ENCODE results near the gene PCK1.

PCK1 gene

DNA sequence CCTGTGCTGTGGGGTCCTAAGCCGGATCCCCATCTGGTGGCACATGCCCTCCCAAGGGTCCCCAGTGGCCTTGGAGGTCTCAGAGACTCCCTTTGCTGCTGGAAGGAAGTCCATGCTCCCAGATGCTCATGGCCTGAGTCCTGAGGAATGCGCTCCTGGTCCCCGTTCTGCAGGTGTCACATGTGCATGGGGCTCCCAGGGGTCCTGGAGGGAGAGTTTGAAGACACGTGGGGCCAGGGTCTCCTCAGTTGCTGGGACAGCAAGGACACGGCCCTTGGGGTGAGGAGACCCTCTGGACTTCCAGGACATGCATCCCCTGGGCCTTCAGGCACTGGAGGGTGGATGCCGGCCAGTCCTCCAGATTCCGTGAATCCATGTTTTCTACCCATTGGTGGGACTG, 47.6 kb downstream of the PCK1 start:
- Mint-ChIP-seq H3K27ac (no peak overlapping the region), H3K4me1 (ENCODE audit: low read depth) (no peaks in the 10 kb centered on the region), H3K9me3 (ENCODE audit: low read depth) (no peaks in the 10 kb centered on the region), H3K27me3 (no peaks in the 10 kb centered on the region), H3K4me3 (no peak overlapping the region), H3K36me3 (peaks cover 12% of the 10 kb centered on the region)

DNA sequence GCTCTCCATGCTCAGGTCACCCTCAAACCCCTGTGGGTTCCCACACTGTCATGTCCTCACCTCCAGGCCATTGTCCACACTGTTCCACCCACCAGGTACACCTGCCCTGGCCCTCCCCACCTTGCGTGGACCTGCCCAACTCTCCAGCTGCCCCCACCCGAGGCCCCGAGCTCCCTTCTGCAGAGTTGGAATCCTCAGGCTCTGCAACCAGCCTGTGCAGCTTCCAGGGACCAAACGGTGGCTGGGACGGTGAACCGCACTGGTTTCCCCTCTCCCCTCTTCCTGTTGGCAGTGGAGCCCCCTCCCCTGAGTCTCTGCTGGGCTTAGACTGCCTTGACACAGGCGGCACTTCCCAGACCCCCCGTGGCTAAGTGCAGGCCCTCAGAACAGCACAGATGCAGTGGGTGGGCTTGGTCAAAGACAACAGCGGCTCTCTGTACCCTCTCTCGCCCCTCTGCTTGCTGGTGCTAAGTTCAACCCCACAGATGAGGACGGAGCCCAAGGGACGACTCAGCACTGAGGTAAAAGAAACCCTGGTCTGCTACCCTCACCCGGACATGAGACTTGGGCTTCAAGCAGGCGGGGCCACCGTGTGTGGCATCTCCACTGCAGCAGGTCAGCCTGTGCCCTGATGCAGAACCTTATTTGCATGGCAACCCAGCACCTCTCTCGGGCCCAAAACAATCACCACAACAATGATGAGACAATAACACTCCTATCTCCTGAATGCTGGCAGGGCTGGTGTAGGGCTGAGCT, 48.4 kb downstream of the PCK1 start:
- H3K36me3 Mint-ChIP-seq = peaks cover 12% of the 10 kb centered on the region
- no peaks in the 10 kb centered on the region for H3K4me1 Mint-ChIP-seq (ENCODE audit: low read depth)
- H3K4me3 Mint-ChIP-seq = no peak overlapping the region
- H3K27ac Mint-ChIP-seq = no peak overlapping the region
- H3K27me3 Mint-ChIP-seq = no peaks in the 10 kb centered on the region
- no peaks in the 10 kb centered on the region for H3K9me3 Mint-ChIP-seq (ENCODE audit: low read depth)

DNA sequence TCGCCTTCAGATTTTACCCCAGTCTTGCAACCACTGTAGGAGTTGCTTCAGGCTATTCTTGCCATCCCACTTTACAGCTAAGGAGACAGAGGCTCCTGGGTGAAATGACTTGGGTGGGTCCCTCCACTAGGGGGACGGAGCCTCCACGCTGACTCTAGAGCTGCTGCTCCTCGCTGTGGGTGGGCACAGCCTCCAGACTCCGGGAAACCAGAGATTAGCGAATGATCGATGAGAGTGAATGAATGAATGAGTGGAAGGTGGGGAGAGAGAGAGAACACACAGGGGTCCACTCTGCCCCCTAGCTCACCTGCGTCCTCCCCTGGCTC, 48.9 kb downstream of the PCK1 start:
- H3K4me3 Mint-ChIP-seq = no peak overlapping the region
- no peaks in the 10 kb centered on the region for H3K9me3 Mint-ChIP-seq (ENCODE audit: low read depth)
- no peaks in the 10 kb centered on the region for H3K27me3 Mint-ChIP-seq
- no peak overlapping the region for H3K27ac Mint-ChIP-seq
- peaks cover 15% of the 10 kb centered on the region for H3K36me3 Mint-ChIP-seq
- H3K4me1 Mint-ChIP-seq (ENCODE audit: low read depth) = peaks cover 2% of the 10 kb centered on the region

DNA sequence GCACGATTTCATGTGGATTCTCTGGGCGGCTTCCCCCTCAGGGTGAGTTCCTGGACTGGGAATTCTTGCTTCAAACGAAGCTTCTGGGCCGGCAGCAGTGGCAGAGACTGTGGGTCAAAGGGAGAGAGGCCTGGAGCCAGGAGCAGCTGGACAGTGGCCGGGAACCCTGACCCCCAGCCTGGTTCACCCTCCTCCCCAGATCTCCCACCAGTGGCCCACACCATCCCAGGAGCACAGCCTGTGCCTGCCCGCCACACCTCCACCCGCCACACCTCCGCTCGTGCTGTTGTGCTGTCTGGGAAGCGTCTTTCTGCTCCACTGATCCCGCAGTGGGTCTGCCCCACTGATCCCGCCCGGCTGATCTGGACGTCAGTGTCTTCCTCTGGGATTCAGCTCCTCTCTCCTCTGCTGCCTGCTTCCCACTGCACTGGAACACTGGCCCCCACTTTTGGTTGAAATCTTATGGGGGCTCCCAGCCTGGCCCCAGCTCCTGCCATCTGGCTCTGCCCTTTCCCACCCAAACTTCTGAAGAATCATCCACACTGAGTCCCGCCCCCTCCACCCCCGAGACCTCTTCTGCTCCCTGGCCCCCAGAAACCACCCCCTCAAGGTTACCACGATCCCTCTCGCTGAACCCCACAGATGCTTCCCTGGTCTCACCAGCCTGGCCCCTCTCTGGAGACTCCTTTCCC, 49.5 kb downstream of the PCK1 start:
- Mint-ChIP-seq H3K27ac (no peak overlapping the region), H3K4me3 (no peak overlapping the region), H3K36me3 (peaks cover 15% of the 10 kb centered on the region), H3K4me1 (ENCODE audit: low read depth) (peaks cover 2% of the 10 kb centered on the region), H3K27me3 (no peaks in the 10 kb centered on the region), H3K9me3 (ENCODE audit: low read depth) (no peaks in the 10 kb centered on the region)

DNA sequence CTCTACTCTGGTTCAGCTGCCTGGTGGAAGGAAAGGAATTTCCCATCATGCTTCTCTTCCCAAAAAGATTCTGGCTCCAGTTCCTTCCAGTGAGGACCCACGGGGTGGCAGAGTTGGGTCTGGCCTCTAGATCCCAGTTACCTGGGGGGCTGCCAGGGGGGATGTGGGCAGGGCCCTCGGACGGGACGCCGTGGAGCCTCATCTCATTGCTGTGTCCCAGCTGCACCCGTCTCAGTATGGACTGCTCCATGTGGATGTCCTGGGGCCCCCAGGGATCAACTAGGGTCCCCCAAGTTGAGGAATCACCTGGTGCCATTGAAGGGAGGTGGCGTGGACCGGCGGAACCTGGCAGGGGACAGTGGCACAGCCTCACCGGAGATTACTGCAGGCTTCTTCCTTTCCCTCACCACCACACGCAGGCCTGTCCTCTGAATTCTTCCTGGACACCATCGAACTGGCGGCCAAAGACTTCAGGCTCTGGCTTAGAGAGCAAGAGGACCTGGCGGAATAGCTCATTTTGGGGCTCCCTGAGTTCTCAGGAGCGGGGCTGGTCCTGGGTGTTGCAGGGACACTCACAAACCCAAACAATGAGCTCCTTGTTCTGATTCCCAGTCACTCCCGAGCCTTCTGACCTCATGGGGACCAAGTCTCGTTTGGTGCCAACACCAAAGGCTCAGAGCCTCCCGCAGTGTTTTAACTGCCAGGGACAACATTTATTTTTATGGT, 50.8 kb downstream of the PCK1 start:
- Mint-ChIP-seq H3K36me3 (peaks cover 15% of the 10 kb centered on the region), H3K9me3 (ENCODE audit: low read depth) (no peaks in the 10 kb centered on the region), H3K4me3 (no peak overlapping the region), H3K27ac (no peak overlapping the region), H3K4me1 (ENCODE audit: low read depth) (peaks cover 3% of the 10 kb centered on the region), H3K27me3 (no peaks in the 10 kb centered on the region)

DNA sequence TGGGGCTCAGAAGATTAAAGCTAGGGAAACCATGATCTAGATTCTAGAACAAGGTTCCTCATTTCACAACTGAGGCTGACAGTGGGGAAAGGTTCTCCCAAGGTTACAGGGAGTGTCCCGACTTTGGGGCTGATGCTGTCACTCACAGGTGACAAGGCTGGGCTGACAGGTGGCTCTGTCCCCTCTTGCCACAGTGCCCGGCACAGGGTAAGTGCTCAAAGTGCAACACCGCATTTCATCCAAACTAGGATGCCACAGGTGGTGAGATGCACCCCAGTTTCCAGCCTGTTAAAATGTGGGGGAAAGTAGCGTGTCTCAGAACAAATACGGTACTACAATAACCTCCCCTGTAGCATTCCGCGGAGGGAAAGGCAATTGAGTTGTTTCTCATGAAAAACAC, 51.5 kb downstream of the PCK1 start:
- H3K9me3 Mint-ChIP-seq (ENCODE audit: low read depth) = no peaks in the 10 kb centered on the region
- H3K27ac Mint-ChIP-seq = no peak overlapping the region
- no peaks in the 10 kb centered on the region for H3K27me3 Mint-ChIP-seq
- H3K4me1 Mint-ChIP-seq (ENCODE audit: low read depth) = peaks cover 10% of the 10 kb centered on the region
- H3K4me3 Mint-ChIP-seq = no peak overlapping the region
- H3K36me3 Mint-ChIP-seq = peaks cover 15% of the 10 kb centered on the region

DNA sequence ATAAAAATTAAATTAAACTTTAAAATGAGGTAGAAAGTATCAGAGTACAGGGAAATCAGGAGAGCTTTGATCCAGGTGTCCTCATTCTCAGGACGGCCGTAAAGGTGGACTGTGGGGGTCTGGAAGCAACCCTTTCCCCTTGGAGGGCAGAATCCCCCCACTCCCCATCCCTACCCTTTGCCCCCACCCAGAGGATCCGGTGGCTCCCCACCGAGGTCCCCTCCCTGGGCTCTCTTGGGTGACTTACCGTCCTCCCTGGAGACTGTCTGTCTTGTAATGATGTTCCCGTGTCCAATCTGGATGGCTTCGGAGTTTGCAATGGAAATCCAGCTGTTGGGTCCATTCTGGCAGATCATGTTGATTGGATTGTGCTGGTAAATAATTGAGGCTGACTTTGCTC, 52.0 kb downstream of the PCK1 start:
- Mint-ChIP-seq H3K4me3 (no peak overlapping the region), H3K36me3 (peaks cover 12% of the 10 kb centered on the region), H3K9me3 (ENCODE audit: low read depth) (no peaks in the 10 kb centered on the region), H3K4me1 (ENCODE audit: low read depth) (peaks cover 15% of the 10 kb centered on the region), H3K27me3 (no peaks in the 10 kb centered on the region), H3K27ac (no peak overlapping the region)

DNA sequence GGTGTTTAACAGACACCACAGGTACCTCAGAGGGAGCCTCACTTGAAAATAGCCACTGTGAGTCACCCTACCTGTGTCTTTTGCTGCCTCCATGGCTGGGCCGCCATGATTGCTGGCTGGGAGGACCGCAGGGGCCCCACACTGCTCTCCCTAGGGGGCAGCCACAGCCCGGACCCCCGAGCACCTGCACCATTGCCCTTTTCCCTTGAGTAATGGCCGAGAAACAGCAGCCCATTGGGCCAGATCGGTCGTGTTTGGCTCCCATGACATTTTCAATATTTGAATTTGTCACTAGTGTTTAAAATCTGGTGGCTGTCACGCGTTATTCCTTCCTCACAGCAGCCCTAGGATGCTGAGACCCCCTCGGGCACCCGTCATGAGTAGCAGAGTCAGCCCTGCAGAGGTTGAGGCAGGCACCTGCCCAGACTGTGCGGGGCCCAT, 52.6 kb downstream of the PCK1 start:
- Mint-ChIP-seq H3K36me3 (peaks cover 12% of the 10 kb centered on the region), H3K27ac (no peak overlapping the region), H3K4me3 (no peak overlapping the region), H3K4me1 (ENCODE audit: low read depth) (peaks cover 21% of the 10 kb centered on the region), H3K27me3 (no peaks in the 10 kb centered on the region), H3K9me3 (ENCODE audit: low read depth) (no peaks in the 10 kb centered on the region)

DNA sequence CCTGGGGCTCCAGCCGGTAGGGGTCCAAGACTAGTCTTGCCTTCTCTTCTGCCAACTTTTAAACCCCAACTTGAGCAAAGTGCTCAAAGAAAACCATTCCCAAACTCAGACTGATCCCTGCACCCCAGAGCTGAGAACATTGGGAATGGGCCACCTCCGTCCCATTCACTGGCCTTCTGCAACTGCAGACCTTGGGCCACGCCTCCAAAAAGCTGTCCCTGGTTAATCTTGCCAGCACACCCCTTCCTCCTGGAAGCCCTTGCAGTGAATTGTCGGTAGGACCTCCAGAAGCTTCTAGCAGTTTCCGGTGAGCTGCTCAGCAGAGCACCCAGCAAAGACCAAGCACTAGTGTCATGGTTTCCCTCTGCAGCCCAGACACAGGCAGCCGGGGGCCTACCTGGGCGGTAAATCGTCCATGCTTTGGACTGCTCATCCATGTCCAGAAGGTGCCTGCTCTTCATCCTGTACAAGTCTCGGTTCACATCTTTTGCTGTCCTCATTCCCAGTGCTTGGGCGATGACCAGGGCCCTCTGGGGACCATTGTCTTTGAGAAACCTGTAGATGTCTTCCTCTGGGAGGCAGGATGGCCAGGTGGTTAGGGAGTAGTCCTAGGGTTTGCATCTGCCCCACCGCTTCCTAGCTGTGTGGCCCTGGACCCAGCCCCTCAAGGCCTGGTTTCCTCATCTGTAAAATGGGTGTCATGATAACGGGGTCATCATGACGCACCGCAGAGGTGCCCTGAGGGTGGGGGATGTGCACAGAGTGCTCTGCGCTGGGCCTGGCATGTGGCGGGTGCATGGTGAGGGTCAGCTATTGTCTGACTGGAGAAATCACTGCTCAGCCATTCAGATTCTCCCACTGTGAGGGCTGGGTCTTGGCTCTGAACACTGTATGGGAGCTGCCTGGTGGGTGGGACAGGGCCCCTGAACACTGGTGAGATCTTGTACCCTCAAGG, 53.9 kb downstream of the PCK1 start:
- H3K36me3 Mint-ChIP-seq = peaks cover 9% of the 10 kb centered on the region
- H3K4me1 Mint-ChIP-seq (ENCODE audit: low read depth) = peaks cover 32% of the 10 kb centered on the region
- no peak overlapping the region for H3K4me3 Mint-ChIP-seq
- no peaks in the 10 kb centered on the region for H3K27me3 Mint-ChIP-seq
- H3K27ac Mint-ChIP-seq = no peak overlapping the region
- no peaks in the 10 kb centered on the region for H3K9me3 Mint-ChIP-seq (ENCODE audit: low read depth)

DNA sequence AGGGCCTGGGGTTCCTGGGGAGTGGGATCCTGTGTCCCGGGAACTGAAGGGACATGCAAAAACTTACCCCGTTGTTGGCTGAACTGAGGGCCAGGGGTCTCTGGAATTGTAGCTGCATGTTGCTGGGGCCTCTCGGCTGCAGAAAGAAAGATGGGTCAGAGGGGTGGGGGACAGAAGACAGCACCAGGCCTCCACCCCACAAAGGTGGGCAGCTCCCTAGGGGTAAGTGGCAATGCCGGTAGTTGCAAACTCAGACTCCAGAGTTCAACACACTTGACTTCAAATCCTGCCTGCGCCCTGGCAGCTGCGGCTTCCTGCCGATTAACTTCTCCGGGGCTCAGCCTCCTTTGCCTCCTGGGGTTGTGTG, 54.5 kb downstream of the PCK1 start:
- no peaks in the 10 kb centered on the region for H3K27me3 Mint-ChIP-seq
- peaks cover 37% of the 10 kb centered on the region for H3K4me1 Mint-ChIP-seq (ENCODE audit: low read depth)
- no peaks in the 10 kb centered on the region for H3K9me3 Mint-ChIP-seq (ENCODE audit: low read depth)
- H3K27ac Mint-ChIP-seq = no peak overlapping the region
- no peak overlapping the region for H3K4me3 Mint-ChIP-seq
- H3K36me3 Mint-ChIP-seq = peaks cover 8% of the 10 kb centered on the region

DNA sequence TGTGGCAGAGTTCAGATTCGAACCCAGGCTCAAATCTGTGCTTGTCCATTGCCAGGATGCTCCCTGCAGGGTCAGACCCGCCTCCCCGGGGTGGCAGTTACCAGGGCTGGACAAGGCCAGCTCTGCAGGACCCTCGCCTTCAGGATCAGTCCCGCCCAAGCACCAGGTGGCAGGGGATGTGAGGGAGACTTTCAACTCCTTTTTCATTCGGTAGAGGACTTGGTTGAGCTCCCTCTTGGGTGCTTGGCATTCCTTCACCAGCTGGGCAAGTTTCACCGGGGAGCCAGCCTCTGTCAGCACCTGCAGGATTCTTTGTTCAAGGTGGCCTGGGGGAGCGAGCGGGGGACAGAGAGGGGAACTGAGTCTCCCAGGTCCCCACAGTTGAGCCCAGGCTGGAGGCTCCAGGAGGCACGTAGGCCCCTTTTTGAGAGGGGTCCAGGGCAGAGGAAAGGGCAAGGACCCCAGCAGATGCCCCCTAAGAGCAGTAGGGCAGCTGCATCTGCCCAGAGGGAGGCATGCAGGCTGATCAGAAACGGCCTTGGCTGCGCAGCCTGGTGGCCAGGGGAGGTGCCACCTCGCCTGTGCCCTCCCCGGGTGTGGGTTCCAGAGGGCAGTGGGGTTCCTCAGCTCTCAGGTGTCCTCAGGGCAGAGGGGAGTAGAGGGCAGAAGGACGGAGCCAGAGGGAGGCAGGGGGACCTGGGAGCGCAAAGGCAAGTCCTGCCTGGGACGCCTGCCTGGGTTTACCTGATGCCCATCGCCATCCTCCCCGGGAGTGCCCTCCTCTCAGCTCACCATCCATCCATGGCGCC, 55.4 kb downstream of the PCK1 start:
- H3K4me1 Mint-ChIP-seq (ENCODE audit: low read depth) = peaks cover 47% of the 10 kb centered on the region
- H3K9me3 Mint-ChIP-seq (ENCODE audit: low read depth) = no peaks in the 10 kb centered on the region
- peaks cover 6% of the 10 kb centered on the region for H3K36me3 Mint-ChIP-seq
- peak overlapping the region; percentile 28 for H3K27ac Mint-ChIP-seq
- H3K4me3 Mint-ChIP-seq = no peak overlapping the region
- H3K27me3 Mint-ChIP-seq = no peaks in the 10 kb centered on the region

DNA sequence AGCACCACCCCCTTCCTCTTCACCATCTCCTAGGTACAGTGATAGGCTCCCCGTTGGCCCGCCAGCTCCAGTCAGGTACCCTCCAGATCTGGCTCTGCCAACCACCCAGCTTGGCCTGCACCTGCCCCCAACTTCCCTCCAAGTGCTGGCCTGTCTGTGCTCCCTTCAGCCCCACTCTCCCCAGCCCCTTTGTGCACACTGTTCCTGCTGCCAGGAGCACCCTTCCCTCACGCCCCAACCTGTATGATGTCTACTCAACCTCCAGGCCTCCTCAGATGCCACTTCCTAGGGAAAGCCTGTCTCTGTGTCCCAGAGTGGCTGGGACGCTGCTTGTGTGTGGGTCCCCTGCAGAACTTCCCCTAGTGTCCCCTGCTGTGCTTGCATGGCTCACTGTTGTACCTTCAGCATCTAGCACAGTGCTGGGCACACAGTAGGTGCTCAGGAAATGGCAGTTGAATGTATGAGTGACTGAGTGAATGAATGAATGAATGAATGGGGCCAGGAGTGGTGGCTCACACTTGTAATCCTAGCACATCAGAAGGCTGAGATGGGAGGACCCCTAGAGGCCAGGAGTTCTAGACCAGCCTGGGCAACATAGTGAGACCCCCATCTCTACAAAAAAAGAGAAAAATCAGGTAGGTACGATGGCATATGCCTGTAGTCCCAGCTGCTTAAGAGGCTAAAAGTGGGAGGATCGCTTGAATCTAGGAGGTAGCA, 56.3 kb downstream of the PCK1 start:
- H3K27ac Mint-ChIP-seq = no peak overlapping the region
- peaks cover 53% of the 10 kb centered on the region for H3K4me1 Mint-ChIP-seq (ENCODE audit: low read depth)
- H3K4me3 Mint-ChIP-seq = peak overlapping the region; percentile 30
- H3K9me3 Mint-ChIP-seq (ENCODE audit: low read depth) = no peaks in the 10 kb centered on the region
- H3K36me3 Mint-ChIP-seq = peaks cover 6% of the 10 kb centered on the region
- no peaks in the 10 kb centered on the region for H3K27me3 Mint-ChIP-seq

All from activated naive CD8-positive, alpha-beta T cell (primary cell).